CD4-positive, alpha-beta T cell (primary cell): ENCODE results near the gene RBM18. TPM values are rescaled to one million over a fixed set of nuclear protein-coding genes. Genes with fewer than 3 reads are reported as not detected.

Experiments used
- ATAC-seq: fragments of 200-7000 bp; cut with Tn5 transposase; one replicate; pipeline ENCODE4 v1.10.0; 2022; ENCODE audit warnings: mild to moderate bottlenecking; ENCODE audit not compliant: poor library complexity
- CTCF ChIA-PET: fragments of 350-600 bp; sonication (Branson Sonifier 250); formaldehyde crosslinking; loops from one replicate; lab custom pipeline; 2021; ENCODE audit warnings: antibody characterized with exemption, inconsistent platforms; lab: Charles Lee
- POLR2A ChIA-PET: fragments of 350-600 bp; sonication (Branson Sonifier 250); formaldehyde crosslinking; loops from one replicate; lab custom pipeline; 2021; ENCODE audit warnings: antibody characterized with exemption, inconsistent platforms; lab: Charles Lee
- DNase-seq, 14 experiments: peaks; one replicate each; pipeline ENCODE4 v3.0.0-alpha.2; 2013 to 2020; ENCODE audit warnings: mixed read lengths in 2 of 14
- H3K27ac ChIP-seq, 2 donors: one replicate each; pipeline versions ENCODE4 v1.5.1 to v1.7.0; 2013; ENCODE audit warnings: low read length in 2 of 2, low read depth in 1 of 2, mild to moderate bottlenecking in 1 of 2
- H3K27me3 ChIP-seq, 2 experiments: 1 replicate in 1 of 2; 2 replicates in 1 of 2; pipeline versions ENCODE4 v1.6.1 to v1.7.0; 2013; ENCODE audit warnings: low read length in 2 of 2, control low read depth in 1 of 2, mild to moderate bottlenecking in 1 of 2, moderate library complexity in 1 of 2; ENCODE audit not compliant: insufficient read depth in 2 of 2, control insufficient read depth in 1 of 2
- H3K36me3 ChIP-seq: one replicate; pipeline ENCODE4 v1.6.1; 2013; ENCODE audit warnings: low read length, control low read depth; ENCODE audit not compliant: insufficient read depth
- H3K4me1 ChIP-seq: one replicate; pipeline ENCODE4 v1.6.1; 2013; ENCODE audit warnings: low read length, control low read depth; ENCODE audit not compliant: insufficient read depth
- H3K4me3 ChIP-seq: one replicate; pipeline ENCODE4 v1.5.1; 2013; ENCODE audit warnings: mild to moderate bottlenecking, low read length, moderate library complexity
- H3K9me3 ChIP-seq, 2 experiments: 1 replicate in 1 of 2; 2 replicates in 1 of 2; pipeline versions ENCODE4 v1.6.1 to v1.7.0; 2013; ENCODE audit warnings: low read length in 2 of 2, mild to moderate bottlenecking in 2 of 2, control low read depth in 1 of 2, moderate library complexity in 1 of 2; ENCODE audit not compliant: control insufficient read depth in 1 of 2, insufficient read depth in 1 of 2
- H3K27ac Mint-ChIP-seq: one replicate; pipeline ENCODE4 v1.8.0; 2020; ENCODE audit warnings: mixed read lengths
- H3K27me3 Mint-ChIP-seq: one replicate; pipeline ENCODE4 v1.8.0; 2021; ENCODE audit warnings: mixed read lengths
- H3K36me3 Mint-ChIP-seq: one replicate; pipeline ENCODE4 v1.8.0; 2021; ENCODE audit warnings: low read depth, mixed read lengths
- H3K4me1 Mint-ChIP-seq: one replicate; pipeline ENCODE4 v1.8.0; 2021; ENCODE audit warnings: low read depth, mixed read lengths
- H3K4me3 Mint-ChIP-seq: one replicate; pipeline ENCODE4 v1.8.0; 2020; ENCODE audit warnings: mild to moderate bottlenecking, mixed read lengths
- H3K9me3 Mint-ChIP-seq: one replicate; pipeline ENCODE4 v1.8.0; 2020; ENCODE audit warnings: mixed read lengths
- CTCF ChIP-seq: fragments of 200-600 bp; IDR thresholded peaks from one replicate; pipeline ENCODE4 v1.8.0; 2022; ENCODE audit warnings: antibody characterized with exemption, mild to moderate bottlenecking
- intact Hi-C, 2 experiments: fragments of 100-400 bp; cut with DNase I in 1 of 2; cut with micrococcal nuclease in 1 of 2; formaldehyde crosslinking; loops; one replicate each; pipeline versions ENCODE4 v1.15.1 to v1.9.0; 2023 to 2025; cut with DNase I, micrococcal nuclease
- total RNA-seq, 174 experiments: library from RNA in 2 of 174; stranded (reverse) in 2 of 174; gene quantifications; one replicate each; pipeline ENCODE4 v1.2.3 and lab custom pipeline; 2021 to 2026

The RBM18 gene
- total RNA-seq, 2 experiments from 2014 or later: 25.9 to 27.0 TPM

- ATAC-seq (no peak), DNase-seq (no peak)
- H3K27ac ChIP-seq: no peak overlapping the region
- H3K9me3 Mint-ChIP-seq: no peaks in the 10 kb centered on the region
- H3K4me1 ChIP-seq: no peaks in the 10 kb centered on the region
- ChIA-PET CTCF (no interaction called here), POLR2A (no interaction called here)
- intact Hi-C loops: no loop called here
- H3K36me3 Mint-ChIP-seq: peaks cover 35% of the 10 kb centered on the region
- H3K4me1 Mint-ChIP-seq: no peaks in the 10 kb centered on the region
- no peak overlapping the region for H3K4me3 Mint-ChIP-seq
- no peaks in the 10 kb centered on the region for H3K9me3 ChIP-seq
- H3K27ac Mint-ChIP-seq: no peak overlapping the region
- H3K4me3 ChIP-seq: no peak overlapping the region
- peaks cover 21% of the 10 kb centered on the region for H3K36me3 ChIP-seq
- peaks cover 4% of the 10 kb centered on the region for H3K27me3 Mint-ChIP-seq
- peaks cover 0 to 4% of the 10 kb centered on the region in 2 experiments for H3K27me3 ChIP-seq
- TF ChIP-seq CTCF: no peak
Observed at GRCh38 chr9:122236681-122237080, 28.0 kb downstream of the RBM18 start.

GRCh38 chr9:122234022-122234748 lies 30.5 kb downstream of the RBM18 start:
- intact Hi-C loops: no loop called here
- ChIA-PET POLR2A (no interaction called here), CTCF (no interaction called here)
- H3K36me3 ChIP-seq: no peaks in the 10 kb centered on the region
- no peaks in the 10 kb centered on the region for H3K4me1 Mint-ChIP-seq
- H3K4me3 ChIP-seq: no peak overlapping the region
- peaks cover 6% of the 10 kb centered on the region for H3K27me3 Mint-ChIP-seq
- no peak overlapping the region for H3K4me3 Mint-ChIP-seq
- H3K9me3 Mint-ChIP-seq: no peaks in the 10 kb centered on the region
- TF ChIP-seq CTCF: no peak
- DNase-seq (no peak), ATAC-seq (no peak)
- peaks cover 12% of the 10 kb centered on the region for H3K36me3 Mint-ChIP-seq
- H3K9me3 ChIP-seq: no peaks in the 10 kb centered on the region
- no peak overlapping the region for H3K27ac ChIP-seq
- H3K27ac Mint-ChIP-seq: no peak overlapping the region
- H3K4me1 ChIP-seq: no peaks in the 10 kb centered on the region
- H3K27me3 ChIP-seq: peaks cover 7 to 27% of the 10 kb centered on the region in 2 experiments

DNA sequence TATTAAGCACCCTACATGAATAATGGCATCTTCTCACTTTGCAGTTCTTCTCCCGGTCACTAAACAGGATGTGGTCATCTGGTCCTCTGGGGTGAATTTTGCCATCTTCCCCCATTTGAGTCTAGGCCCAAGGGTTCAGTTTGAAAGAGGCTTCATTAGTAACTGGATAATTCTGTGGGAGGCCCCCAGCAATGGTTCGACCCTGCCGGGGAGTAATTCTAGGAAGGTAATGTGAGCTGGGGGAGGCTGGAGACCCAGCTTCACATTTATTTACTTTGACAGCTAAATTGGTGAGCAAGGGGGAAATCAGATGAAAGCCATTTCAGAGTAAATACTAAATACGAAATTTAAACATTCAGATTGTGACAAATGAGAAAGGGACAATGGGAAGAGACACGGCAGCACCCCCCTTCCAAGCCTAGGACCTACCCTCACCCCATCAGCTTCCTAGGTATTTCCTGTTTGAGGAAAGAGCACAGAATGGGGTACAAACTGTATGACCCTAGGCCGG lies 31.8 kb downstream of the RBM18 start:
- Histone ChIP-seq H3K36me3 (no peaks in the 10 kb centered on the region), H3K9me3 (no peaks in the 10 kb centered on the region), H3K27me3 (peaks cover 14 to 35% of the 10 kb centered on the region in 2 experiments), H3K4me3 (no peak overlapping the region), H3K4me1 (peaks cover 4% of the 10 kb centered on the region), H3K27ac (no peak overlapping the region)
- Mint-ChIP-seq H3K4me3 (no peak overlapping the region), H3K4me1 (no peaks in the 10 kb centered on the region), H3K36me3 (no peaks in the 10 kb centered on the region), H3K27ac (no peak overlapping the region), H3K27me3 (peaks cover 6% of the 10 kb centered on the region), H3K9me3 (no peaks in the 10 kb centered on the region)
- POLR2A ChIA-PET: interaction anchor here (0.6 kb wide), 1 partner anchor 1147 kb away, joined by 3 read pairs; no protein-coding TSS in a partner anchor
- intact Hi-C loops: no loop called here
- CTCF ChIA-PET: no interaction called here
- no peak for ATAC-seq
- DNase-seq: no peak
- TF ChIP-seq CTCF: no peak
